WTC11 (cell line): ENCODE data around the gene ZDHHC18. TPM values are rescaled to one million over a fixed set of nuclear protein-coding genes. Genes with fewer than 3 reads are reported as not detected.

Source experiments
- ATAC-seq: fragments of 200-7000 bp; cut with Tn5 transposase; 2 replicates; pipeline ENCODE4 v1.10.0; 2021; ENCODE audit warnings: mild to moderate bottlenecking, moderate library complexity
- CTCF ChIA-PET: fragments of 300-600 bp; sonication (Branson Sonifier 250); formaldehyde crosslinking; loops from one replicate; lab custom pipeline; 2021; ENCODE audit warnings: antibody characterized with exemption; lab: Charles Lee
- POLR2A ChIA-PET: fragments of 350-600 bp; sonication (Branson Sonifier 250); formaldehyde crosslinking; loops from one replicate; lab custom pipeline; 2021; ENCODE audit warnings: antibody characterized with exemption; lab: Charles Lee
- DNase-seq: peaks from one replicate; pipeline ENCODE4 v3.0.0; 2021; ENCODE audit warnings: low spot score
- H3K27ac Mint-ChIP-seq: 2 replicates; pipeline ENCODE4 v1.8.0; 2021; ENCODE audit warnings: mixed read lengths
- H3K27me3 Mint-ChIP-seq: 2 replicates; pipeline ENCODE4 v1.8.0; 2021; ENCODE audit warnings: low read depth, mild to moderate bottlenecking, moderate library complexity, mixed read lengths
- H3K36me3 Mint-ChIP-seq: 2 replicates; pipeline ENCODE4 v1.8.0; 2021; ENCODE audit warnings: mixed read lengths
- H3K4me1 Mint-ChIP-seq: 2 replicates; pipeline ENCODE4 v1.8.0; 2022; ENCODE audit warnings: mixed read lengths
- H3K4me3 Mint-ChIP-seq: 2 replicates; pipeline ENCODE4 v1.8.0; 2021; ENCODE audit warnings: mild to moderate bottlenecking, moderate library complexity, mixed read lengths
- H3K9me3 Mint-ChIP-seq: 2 replicates; pipeline ENCODE4 v1.8.0; 2021; ENCODE audit warnings: mixed read lengths
- ATF1 ChIP-seq: sonication (generic); formaldehyde crosslinking; IDR thresholded peaks from 2 replicates; pipeline ENCODE4 v1.8.1; 2023; ENCODE audit warnings: mild to moderate bottlenecking, moderate library complexity, missing genetic modification reagents
- CTCF ChIP-seq: fragments of 200-600 bp; IDR thresholded peaks from 2 replicates; pipeline ENCODE4 v1.8.0; 2022; ENCODE audit warnings: antibody characterized with exemption
- E2F5 ChIP-seq: sonication (generic); formaldehyde crosslinking; IDR thresholded peaks from 2 replicates; pipeline ENCODE4 v1.8.1; 2022; ENCODE audit warnings: mild to moderate bottlenecking, moderate library complexity, missing genetic modification reagents
- ELF4 ChIP-seq: sonication (generic); formaldehyde crosslinking; IDR thresholded peaks from 2 replicates; pipeline ENCODE4 v1.8.1; 2022; ENCODE audit warnings: low read depth, mild to moderate bottlenecking, moderate library complexity, missing genetic modification reagents
- ERG ChIP-seq: fragments of 250-450 bp; sonication (Bioruptor Pico); IDR thresholded peaks from 2 replicates; pipeline ENCODE4 v1.8.0; 2021; ENCODE audit warnings: mild to moderate bottlenecking
- ESRRA ChIP-seq: sonication (generic); formaldehyde crosslinking; IDR thresholded peaks from 2 replicates; pipeline ENCODE4 v1.8.1; 2022; ENCODE audit warnings: mild to moderate bottlenecking, missing genetic modification reagents, borderline replicate concordance
- GRHL2 ChIP-seq: fragments of 250-450 bp; sonication (Bioruptor Pico); IDR thresholded peaks from 2 replicates; pipeline ENCODE4 v1.8.0; 2022; ENCODE audit warnings: mild to moderate bottlenecking, moderate library complexity; ENCODE audit not compliant: insufficient replicate concordance, severe bottlenecking
- GTF2I ChIP-seq: fragments of 250-450 bp; sonication (Bioruptor Pico); conservative IDR thresholded peaks from 2 replicates; pipeline ENCODE4 v1.4.0; 2021; ENCODE audit warnings: mild to moderate bottlenecking
- PRRX2 ChIP-seq: fragments of 250-450 bp; sonication (Bioruptor Pico); IDR thresholded peaks from 2 replicates; pipeline ENCODE4 v1.8.0; 2021; ENCODE audit warnings: mild to moderate bottlenecking
- TP53 ChIP-seq: sonication (generic); formaldehyde crosslinking; IDR thresholded peaks from 2 replicates; pipeline ENCODE4 v1.8.1; 2023; ENCODE audit warnings: mild to moderate bottlenecking, missing genetic modification reagents
- ZMAT4 ChIP-seq: fragments of 250-450 bp; sonication (Bioruptor Pico); IDR thresholded peaks from 2 replicates; pipeline ENCODE4 v1.9.0; 2021; ENCODE audit warnings: mild to moderate bottlenecking
- ZNF281 ChIP-seq: sonication (generic); formaldehyde crosslinking; IDR thresholded peaks from 2 replicates; pipeline ENCODE4 v1.8.0; 2023; ENCODE audit warnings: mild to moderate bottlenecking, missing genetic modification reagents
- ZNF532 ChIP-seq: fragments of 250-450 bp; sonication (Bioruptor Pico); IDR thresholded peaks from 2 replicates; pipeline ENCODE4 v1.9.0; 2021; ENCODE audit warnings: mild to moderate bottlenecking, borderline replicate concordance
- ZNF671 ChIP-seq: fragments of 250-450 bp; sonication (Bioruptor Pico); IDR thresholded peaks from 2 replicates; pipeline ENCODE4 v1.8.0; 2021; ENCODE audit warnings: mild to moderate bottlenecking
- total RNA-seq: library from RNA; stranded (reverse); gene quantifications from 3 replicates; pipeline ENCODE4 v1.2.3, GENCODE V29; 2021

ZDHHC18 gene
- total RNA-seq, 1 experiment from 2014 or later, result 26.5 TPM

- no peak for TF ChIP-seq ZNF532
- TF ChIP-seq TP53, result no peak
- no peak for TF ChIP-seq ESRRA (CRISPR knock-in tag)
- no peak for TF ChIP-seq ZNF281 (CRISPR knock-in tag)
- TF ChIP-seq GRHL2 (CRISPR knock-in tag), result no peak
- no peak for TF ChIP-seq GTF2I (CRISPR knock-in tag)
Measured at GRCh38 chr1:26853600-26853999, 27.1 kb downstream of the ZDHHC18 start (continued).

- ChIA-PET CTCF (interaction anchor here (1.9 to 2.3 kb wide), 3 partner anchors 13 to 34 kb away, joined by 5 to 8 read pairs (median 6); partner anchors contain the start of gene ZDHHC18), POLR2A (no interaction called here)
- DNase-seq (no peak), ATAC-seq (no peak)
- H3K27me3 Mint-ChIP-seq, result no peaks in the 10 kb centered on the region
- TF ChIP-seq ZNF671 (CRISPR knock-in tag) (no peak), E2F5 (no peak), CTCF (no peak), PRRX2 (CRISPR knock-in tag) (no peak), ERG (CRISPR knock-in tag) (no peak), ZMAT4 (CRISPR knock-in tag) (no peak), ELF4 (CRISPR knock-in tag) (no peak), ATF1 (no peak)
- TF ChIP-seq, all 79 proteins: peak for 0
- Mint-ChIP-seq H3K36me3 (peaks cover 34% of the 10 kb centered on the region), H3K4me3 (no peak overlapping the region), H3K9me3 (no peaks in the 10 kb centered on the region), H3K4me1 (peaks cover 10% of the 10 kb centered on the region), H3K27ac (no peak overlapping the region)
Measured at GRCh38 chr1:26854906-26855305, 28.4 kb downstream of the ZDHHC18 start.
